SK-N-SH treated with all-trans-retinoic acid at 6 μM for 48 hours (cell line): ENCODE measurements around the gene FXYD6.

Experiments used
- RARB ChIP-seq: fragments of 250-450 bp; sonication (Bioruptor Pico); IDR thresholded peaks from 2 replicates; pipeline ENCODE4 v1.8.0; 2021; ENCODE audit warnings: mild to moderate bottlenecking, moderate library complexity
- ZFP3 ChIP-seq: fragments of 250-450 bp; sonication (Bioruptor Pico); IDR thresholded peaks from 2 replicates; pipeline ENCODE4 v1.5.0; 2020; ENCODE audit warnings: mild to moderate bottlenecking, moderate library complexity

DNA sequence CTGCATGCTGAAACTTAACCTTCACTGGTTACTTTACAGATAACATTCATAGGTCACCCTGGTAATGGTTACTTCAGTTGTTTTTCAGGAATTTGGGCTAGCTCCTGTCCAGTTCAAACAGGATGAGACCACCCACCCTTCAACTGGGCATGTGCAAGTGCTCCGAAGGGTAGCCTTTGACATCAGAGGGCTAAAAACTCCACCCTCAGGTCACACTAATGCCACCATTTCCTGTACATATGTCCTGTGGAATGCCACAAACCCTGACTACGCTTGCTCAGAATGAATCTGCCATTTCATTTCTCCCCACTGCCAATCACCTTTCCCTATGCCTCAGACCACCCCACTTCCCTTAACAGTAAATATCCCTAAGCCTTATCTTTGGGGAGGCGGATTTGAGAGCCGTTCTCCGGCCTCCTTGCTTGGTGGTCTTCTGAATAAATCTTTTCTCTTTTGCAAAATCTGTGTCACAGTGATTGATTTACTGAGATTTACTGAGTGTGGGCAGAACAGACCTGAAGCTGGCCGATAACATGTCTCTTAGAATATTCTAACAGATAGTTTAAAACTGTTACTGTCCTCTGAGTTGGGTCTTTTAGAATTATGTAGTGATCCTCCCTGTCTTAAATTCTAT, 26.6 kb downstream of the FXYD6 start:
- TF ChIP-seq ZFP3 (CRISPR knock-in tag) (no peak), RARB (no peak)
